HL-60 (cell line): ENCODE data around the gene CSRNP2.

Source experiments
- DNase-seq, 2 experiments: peaks; one replicate each; pipeline ENCODE4 v3.0.0-alpha.2; 2010 to 2020; ENCODE audit warnings: low read depth in 1 of 2, low spot score in 1 of 2
- H3K27ac ChIP-seq: fragments of 250-450 bp; sonication (Bioruptor Pico); replicated peaks from 2 replicates; pipeline ENCODE4 v1.5.1; 2020; ENCODE audit warnings: mild to moderate bottlenecking, moderate library complexity
- H3K27me3 ChIP-seq: fragments of 250-450 bp; sonication (Bioruptor Pico); 2 replicates; pipeline ENCODE4 v1.5.1; 2021; ENCODE audit warnings: mild to moderate bottlenecking, moderate library complexity; ENCODE audit not compliant: insufficient read depth, poor library complexity, severe bottlenecking
- H3K4me3 ChIP-seq: replicated peaks from 2 replicates; pipeline ENCODE4 v1.5.1; 2011; ENCODE audit warnings: mild to moderate bottlenecking, control low read depth, low read length; ENCODE audit not compliant: insufficient read depth
- GABPA ChIP-seq: IDR thresholded peaks from 2 replicates; pipeline ENCODE4 v1.6.1; 2012; ENCODE audit warnings: low read depth
- POLR2AphosphoS5 ChIP-seq: IDR thresholded peaks from 2 replicates; pipeline ENCODE4 v1.6.1; 2012; ENCODE audit warnings: low read depth
- SPI1 ChIP-seq: IDR thresholded peaks from 2 replicates; pipeline ENCODE4 v1.6.1; 2012; ENCODE audit warnings: low read depth, mild to moderate bottlenecking, borderline replicate concordance
- TF ChIP-seq, protein P1 (sequence below): IDR thresholded peaks from one replicate; pipeline ENCODE4 v1.5.1; 2011; ENCODE audit warnings: low read length, control low read depth, inconsistent platforms; ENCODE audit not compliant: insufficient read depth
- TF ChIP-seq, protein P2 (sequence below): IDR thresholded peaks from 2 replicates; pipeline ENCODE4 v1.6.1; 2012; ENCODE audit warnings: low read depth; ENCODE audit not compliant: insufficient replicate concordance

The CSRNP2 gene

DNA sequence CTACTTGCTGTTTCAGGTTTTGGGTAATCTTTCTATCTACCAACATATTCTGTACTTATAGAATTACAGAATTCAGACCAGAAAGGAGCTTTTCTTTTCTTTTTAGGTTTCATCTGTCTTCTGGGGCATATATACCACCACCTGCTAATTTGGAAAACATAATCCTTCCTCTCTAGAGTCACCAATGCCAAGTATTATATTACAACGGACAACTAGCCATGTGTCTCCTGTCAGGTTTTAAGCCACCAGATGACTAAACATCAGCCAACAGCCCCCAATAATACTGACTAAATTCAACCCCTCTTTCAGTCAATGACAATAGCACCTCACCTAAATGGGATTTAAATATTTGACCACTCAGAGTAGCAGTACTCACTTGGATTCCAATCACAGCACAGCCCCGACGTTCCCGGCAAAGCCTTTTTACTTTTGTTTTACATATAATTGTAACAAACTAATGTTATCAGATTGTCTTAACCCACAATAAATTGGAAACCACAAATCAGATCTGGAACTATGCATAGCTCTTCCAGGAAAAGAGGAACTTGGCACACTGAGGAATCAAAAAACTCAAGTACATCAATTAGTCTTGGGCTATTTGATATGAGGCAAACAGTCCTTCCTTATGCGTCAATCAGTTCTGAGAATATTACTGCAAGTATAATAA, 70.7 kb downstream of the CSRNP2 start:
- Histone ChIP-seq H3K27ac (no peak overlapping the region), H3K4me3 (no peak overlapping the region), H3K27me3 (no peaks in the 10 kb centered on the region)
- DNase-seq, result no peak
- TF ChIP-seq, protein P1, sequence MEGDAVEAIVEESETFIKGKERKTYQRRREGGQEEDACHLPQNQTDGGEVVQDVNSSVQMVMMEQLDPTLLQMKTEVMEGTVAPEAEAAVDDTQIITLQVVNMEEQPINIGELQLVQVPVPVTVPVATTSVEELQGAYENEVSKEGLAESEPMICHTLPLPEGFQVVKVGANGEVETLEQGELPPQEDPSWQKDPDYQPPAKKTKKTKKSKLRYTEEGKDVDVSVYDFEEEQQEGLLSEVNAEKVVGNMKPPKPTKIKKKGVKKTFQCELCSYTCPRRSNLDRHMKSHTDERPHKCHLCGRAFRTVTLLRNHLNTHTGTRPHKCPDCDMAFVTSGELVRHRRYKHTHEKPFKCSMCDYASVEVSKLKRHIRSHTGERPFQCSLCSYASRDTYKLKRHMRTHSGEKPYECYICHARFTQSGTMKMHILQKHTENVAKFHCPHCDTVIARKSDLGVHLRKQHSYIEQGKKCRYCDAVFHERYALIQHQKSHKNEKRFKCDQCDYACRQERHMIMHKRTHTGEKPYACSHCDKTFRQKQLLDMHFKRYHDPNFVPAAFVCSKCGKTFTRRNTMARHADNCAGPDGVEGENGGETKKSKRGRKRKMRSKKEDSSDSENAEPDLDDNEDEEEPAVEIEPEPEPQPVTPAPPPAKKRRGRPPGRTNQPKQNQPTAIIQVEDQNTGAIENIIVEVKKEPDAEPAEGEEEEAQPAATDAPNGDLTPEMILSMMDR, result no peak
- no peak for TF ChIP-seq GABPA
- no peak; the same call in 1 of the 2 replicates for TF ChIP-seq SPI1
- TF ChIP-seq, protein P2, sequence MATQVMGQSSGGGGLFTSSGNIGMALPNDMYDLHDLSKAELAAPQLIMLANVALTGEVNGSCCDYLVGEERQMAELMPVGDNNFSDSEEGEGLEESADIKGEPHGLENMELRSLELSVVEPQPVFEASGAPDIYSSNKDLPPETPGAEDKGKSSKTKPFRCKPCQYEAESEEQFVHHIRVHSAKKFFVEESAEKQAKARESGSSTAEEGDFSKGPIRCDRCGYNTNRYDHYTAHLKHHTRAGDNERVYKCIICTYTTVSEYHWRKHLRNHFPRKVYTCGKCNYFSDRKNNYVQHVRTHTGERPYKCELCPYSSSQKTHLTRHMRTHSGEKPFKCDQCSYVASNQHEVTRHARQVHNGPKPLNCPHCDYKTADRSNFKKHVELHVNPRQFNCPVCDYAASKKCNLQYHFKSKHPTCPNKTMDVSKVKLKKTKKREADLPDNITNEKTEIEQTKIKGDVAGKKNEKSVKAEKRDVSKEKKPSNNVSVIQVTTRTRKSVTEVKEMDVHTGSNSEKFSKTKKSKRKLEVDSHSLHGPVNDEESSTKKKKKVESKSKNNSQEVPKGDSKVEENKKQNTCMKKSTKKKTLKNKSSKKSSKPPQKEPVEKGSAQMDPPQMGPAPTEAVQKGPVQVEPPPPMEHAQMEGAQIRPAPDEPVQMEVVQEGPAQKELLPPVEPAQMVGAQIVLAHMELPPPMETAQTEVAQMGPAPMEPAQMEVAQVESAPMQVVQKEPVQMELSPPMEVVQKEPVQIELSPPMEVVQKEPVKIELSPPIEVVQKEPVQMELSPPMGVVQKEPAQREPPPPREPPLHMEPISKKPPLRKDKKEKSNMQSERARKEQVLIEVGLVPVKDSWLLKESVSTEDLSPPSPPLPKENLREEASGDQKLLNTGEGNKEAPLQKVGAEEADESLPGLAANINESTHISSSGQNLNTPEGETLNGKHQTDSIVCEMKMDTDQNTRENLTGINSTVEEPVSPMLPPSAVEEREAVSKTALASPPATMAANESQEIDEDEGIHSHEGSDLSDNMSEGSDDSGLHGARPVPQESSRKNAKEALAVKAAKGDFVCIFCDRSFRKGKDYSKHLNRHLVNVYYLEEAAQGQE, result no peak
- no peak for TF ChIP-seq POLR2AphosphoS5

GRCh38 chr12:51011955-51012354, 71.4 kb downstream of the CSRNP2 start:
- no peak for TF ChIP-seq GABPA
- no peak for TF ChIP-seq SPI1
- no peak overlapping the region for H3K4me3 ChIP-seq
- no peaks in the 10 kb centered on the region for H3K27me3 ChIP-seq
- no peak overlapping the region for H3K27ac ChIP-seq
- no peak for DNase-seq
